ENCODE results near the gene ATAT1.

The ATAT1 gene

GRCh38 chr6:30601815-30602641 is 24.6 kb upstream of the ATAT1 start:
- no peak for TF ChIP-seq EZH2phosphoT487 (IDR thresholded peaks at IDR 0.05; ENCODE audit: low read depth)
- TF ChIP-seq, protein P1, sequence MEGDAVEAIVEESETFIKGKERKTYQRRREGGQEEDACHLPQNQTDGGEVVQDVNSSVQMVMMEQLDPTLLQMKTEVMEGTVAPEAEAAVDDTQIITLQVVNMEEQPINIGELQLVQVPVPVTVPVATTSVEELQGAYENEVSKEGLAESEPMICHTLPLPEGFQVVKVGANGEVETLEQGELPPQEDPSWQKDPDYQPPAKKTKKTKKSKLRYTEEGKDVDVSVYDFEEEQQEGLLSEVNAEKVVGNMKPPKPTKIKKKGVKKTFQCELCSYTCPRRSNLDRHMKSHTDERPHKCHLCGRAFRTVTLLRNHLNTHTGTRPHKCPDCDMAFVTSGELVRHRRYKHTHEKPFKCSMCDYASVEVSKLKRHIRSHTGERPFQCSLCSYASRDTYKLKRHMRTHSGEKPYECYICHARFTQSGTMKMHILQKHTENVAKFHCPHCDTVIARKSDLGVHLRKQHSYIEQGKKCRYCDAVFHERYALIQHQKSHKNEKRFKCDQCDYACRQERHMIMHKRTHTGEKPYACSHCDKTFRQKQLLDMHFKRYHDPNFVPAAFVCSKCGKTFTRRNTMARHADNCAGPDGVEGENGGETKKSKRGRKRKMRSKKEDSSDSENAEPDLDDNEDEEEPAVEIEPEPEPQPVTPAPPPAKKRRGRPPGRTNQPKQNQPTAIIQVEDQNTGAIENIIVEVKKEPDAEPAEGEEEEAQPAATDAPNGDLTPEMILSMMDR (IDR thresholded peaks at IDR 0.05; ENCODE audit: low read depth, low read length) = no peak
- H3K4me2 ChIP-seq (ENCODE audit: low read length) = no peak overlapping the region
- H3K4me1 ChIP-seq (ENCODE audit: low read length) = peaks cover 3% of the 10 kb centered on the region; the same call in 1 of the 2 replicates
- no peaks in the 10 kb centered on the region for H3K79me2 ChIP-seq (ENCODE audit: low read length)
- H3K36me3 ChIP-seq (replicated peaks; ENCODE audit: low read depth, low read length) = peaks cover 59% of the 10 kb centered on the region
- H3K27ac ChIP-seq (ENCODE audit: low read length) = no peak overlapping the region
- H3K27me3 ChIP-seq (ENCODE audit: low read depth, low read length) = no peaks in the 10 kb centered on the region
- H3K9ac ChIP-seq (ENCODE audit: low read length) = no peak overlapping the region
- H3K9me3 ChIP-seq (ENCODE audit: insufficient read depth, low read length) = no peaks in the 10 kb centered on the region
- H4K20me1 ChIP-seq (ENCODE audit: insufficient read depth, low read length) = no peaks in the 10 kb centered on the region; the same call in 1 of the 2 replicates
- H2AFZ ChIP-seq (ENCODE audit: low read depth, low read length) = no peak overlapping the region
- H3K4me3 ChIP-seq (ENCODE audit: low read length) = no peak overlapping the region

DNA sequence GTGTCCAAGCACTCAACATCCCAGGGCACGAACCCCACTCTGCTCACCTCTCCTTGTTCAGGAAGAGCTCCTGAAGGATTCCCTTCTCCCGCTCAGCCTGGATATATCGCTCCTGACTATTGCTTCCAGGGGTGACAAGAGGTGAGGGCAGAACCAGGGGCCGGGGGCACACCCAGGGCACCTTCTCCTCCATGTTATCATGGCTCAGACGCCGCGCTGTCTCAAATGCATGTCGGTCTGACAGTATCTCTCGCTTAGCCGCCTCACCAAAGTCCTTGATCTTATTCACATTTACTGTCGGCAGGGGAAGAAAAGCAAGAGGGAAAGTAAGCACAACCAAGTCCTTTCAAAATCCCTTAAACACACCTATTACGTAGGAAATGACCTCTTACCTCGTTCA is 22.7 kb upstream of the ATAT1 start:
- no peaks in the 10 kb centered on the region for H3K27me3 ChIP-seq (ENCODE audit: low read depth, low read length)
- H4K20me1 ChIP-seq (ENCODE audit: insufficient read depth, low read length) = no peaks in the 10 kb centered on the region; the same call in 1 of the 2 replicates
- no peak overlapping the region for H3K4me2 ChIP-seq (ENCODE audit: low read length)
- no peak for TF ChIP-seq EZH2phosphoT487 (IDR thresholded peaks at IDR 0.05; ENCODE audit: low read depth)
- TF ChIP-seq, protein P1 (IDR thresholded peaks at IDR 0.05; ENCODE audit: low read depth, low read length) = no peak
- H3K4me3 ChIP-seq (ENCODE audit: low read length) = no peak overlapping the region
- H2AFZ ChIP-seq (ENCODE audit: low read depth, low read length) = no peak overlapping the region
- peaks cover 4% of the 10 kb centered on the region; the same call in 1 of the 2 replicates for H3K4me1 ChIP-seq (ENCODE audit: low read length)
- H3K27ac ChIP-seq (ENCODE audit: low read length) = no peak overlapping the region
- no peak overlapping the region for H3K9ac ChIP-seq (ENCODE audit: low read length)
- H3K9me3 ChIP-seq (ENCODE audit: insufficient read depth, low read length) = no peaks in the 10 kb centered on the region
- peaks cover 71% of the 10 kb centered on the region for H3K36me3 ChIP-seq (replicated peaks; ENCODE audit: low read depth, low read length)
- no peaks in the 10 kb centered on the region for H3K79me2 ChIP-seq (ENCODE audit: low read length)

DNA sequence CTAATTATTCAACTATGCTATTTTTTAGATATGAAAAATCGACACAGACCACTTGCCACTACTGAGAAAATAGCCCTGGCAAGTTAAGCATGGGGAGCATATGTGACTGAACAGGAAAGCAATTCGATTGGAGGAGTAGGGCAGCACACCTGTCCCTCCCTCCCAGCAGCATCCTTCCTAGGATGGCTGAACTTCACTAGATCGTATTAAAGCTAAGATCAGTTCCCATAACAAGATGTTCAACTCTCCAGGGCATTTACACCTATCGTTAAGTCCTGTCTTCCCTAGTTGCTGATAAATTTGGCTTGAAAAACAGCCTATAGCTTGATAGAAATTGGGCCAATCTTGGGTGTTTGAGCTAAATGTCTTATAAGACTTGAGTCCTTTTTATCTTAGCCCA is 16.6 kb upstream of the ATAT1 start:
- peaks cover 24% of the 10 kb centered on the region for H3K4me1 ChIP-seq (ENCODE audit: low read length)
- H3K79me2 ChIP-seq (ENCODE audit: low read length) = peaks cover 43% of the 10 kb centered on the region
- H4K20me1 ChIP-seq (ENCODE audit: insufficient read depth, low read length) = peaks cover 23% of the 10 kb centered on the region
- H3K27me3 ChIP-seq (ENCODE audit: low read depth, low read length) = no peaks in the 10 kb centered on the region
- no peak for TF ChIP-seq EZH2phosphoT487 (IDR thresholded peaks at IDR 0.05; ENCODE audit: low read depth)
- TF ChIP-seq, protein P1 (IDR thresholded peaks at IDR 0.05; ENCODE audit: low read depth, low read length) = no peak
- H3K27ac ChIP-seq (ENCODE audit: low read length) = no peak overlapping the region
- H3K9me3 ChIP-seq (ENCODE audit: insufficient read depth, low read length) = no peaks in the 10 kb centered on the region
- H2AFZ ChIP-seq (ENCODE audit: low read depth, low read length) = no peak overlapping the region
- H3K4me3 ChIP-seq (ENCODE audit: low read length) = no peak overlapping the region
- no peak overlapping the region for H3K9ac ChIP-seq (ENCODE audit: low read length)
- peaks cover 72% of the 10 kb centered on the region for H3K36me3 ChIP-seq (replicated peaks; ENCODE audit: low read depth, low read length)
- no peak overlapping the region for H3K4me2 ChIP-seq (ENCODE audit: low read length)

DNA sequence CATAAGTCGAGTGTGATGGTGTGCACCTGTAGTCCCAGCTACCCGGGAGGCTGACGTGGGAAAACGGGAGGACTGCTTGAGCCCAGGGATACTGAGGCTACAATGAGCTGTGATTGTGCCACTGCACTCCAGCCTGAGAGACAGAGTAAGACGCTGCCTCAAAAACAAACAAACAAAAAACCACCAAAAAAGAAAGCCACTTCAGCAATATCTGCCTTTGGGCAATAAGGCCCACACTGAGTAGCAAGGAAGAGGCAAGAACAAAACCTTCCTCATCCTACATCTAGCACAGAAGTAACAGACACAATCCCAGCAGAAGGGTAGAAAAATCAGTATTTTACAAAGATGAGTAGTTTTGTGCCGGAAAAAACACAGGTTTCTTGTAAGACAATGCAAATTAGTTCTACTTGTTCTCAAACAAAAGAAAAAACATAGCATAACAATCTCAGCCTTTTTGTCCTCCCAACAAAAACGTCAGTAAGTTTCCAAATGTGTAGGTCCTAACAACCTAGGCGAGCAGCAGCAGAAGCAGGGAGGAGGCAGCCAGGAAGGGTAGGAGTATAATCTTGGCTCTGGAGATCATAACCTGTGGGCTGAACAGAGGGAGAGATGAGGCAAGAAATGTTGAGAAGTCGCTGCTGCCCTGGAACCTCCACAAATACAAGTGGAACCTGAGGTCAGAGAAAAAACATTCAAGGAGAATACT is 15.4 kb upstream of the ATAT1 start:
- H3K4me3 ChIP-seq (ENCODE audit: low read length) = no peak overlapping the region
- H3K9me3 ChIP-seq (ENCODE audit: insufficient read depth, low read length) = no peaks in the 10 kb centered on the region
- TF ChIP-seq EZH2phosphoT487 (IDR thresholded peaks at IDR 0.05; ENCODE audit: low read depth) = no peak
- TF ChIP-seq, protein P1 (IDR thresholded peaks at IDR 0.05; ENCODE audit: low read depth, low read length) = no peak
- H3K4me1 ChIP-seq (ENCODE audit: low read length) = peaks cover 24% of the 10 kb centered on the region
- H3K4me2 ChIP-seq (ENCODE audit: low read length) = no peak overlapping the region
- peaks cover 55% of the 10 kb centered on the region for H3K79me2 ChIP-seq (ENCODE audit: low read length)
- peaks cover 75% of the 10 kb centered on the region for H3K36me3 ChIP-seq (replicated peaks; ENCODE audit: low read depth, low read length)
- H3K9ac ChIP-seq (ENCODE audit: low read length) = no peak overlapping the region
- H2AFZ ChIP-seq (ENCODE audit: low read depth, low read length) = no peak overlapping the region
- H4K20me1 ChIP-seq (ENCODE audit: insufficient read depth, low read length) = peaks cover 23% of the 10 kb centered on the region
- no peak overlapping the region for H3K27ac ChIP-seq (ENCODE audit: low read length)
- H3K27me3 ChIP-seq (ENCODE audit: low read depth, low read length) = no peaks in the 10 kb centered on the region

Data from OCI-LY3 (cell line).